Measurements from ENCODE around the gene C1QTNF1.
A peak's percentile ranks its signal among the peaks of the same experiment; 100 is the strongest.
"Not testable (repeated sequence)": the region's sequence is repeated elsewhere in the genome, so short reads cannot be mapped to it uniquely, and the experiment has no call there.

The C1QTNF1 gene

DNA sequence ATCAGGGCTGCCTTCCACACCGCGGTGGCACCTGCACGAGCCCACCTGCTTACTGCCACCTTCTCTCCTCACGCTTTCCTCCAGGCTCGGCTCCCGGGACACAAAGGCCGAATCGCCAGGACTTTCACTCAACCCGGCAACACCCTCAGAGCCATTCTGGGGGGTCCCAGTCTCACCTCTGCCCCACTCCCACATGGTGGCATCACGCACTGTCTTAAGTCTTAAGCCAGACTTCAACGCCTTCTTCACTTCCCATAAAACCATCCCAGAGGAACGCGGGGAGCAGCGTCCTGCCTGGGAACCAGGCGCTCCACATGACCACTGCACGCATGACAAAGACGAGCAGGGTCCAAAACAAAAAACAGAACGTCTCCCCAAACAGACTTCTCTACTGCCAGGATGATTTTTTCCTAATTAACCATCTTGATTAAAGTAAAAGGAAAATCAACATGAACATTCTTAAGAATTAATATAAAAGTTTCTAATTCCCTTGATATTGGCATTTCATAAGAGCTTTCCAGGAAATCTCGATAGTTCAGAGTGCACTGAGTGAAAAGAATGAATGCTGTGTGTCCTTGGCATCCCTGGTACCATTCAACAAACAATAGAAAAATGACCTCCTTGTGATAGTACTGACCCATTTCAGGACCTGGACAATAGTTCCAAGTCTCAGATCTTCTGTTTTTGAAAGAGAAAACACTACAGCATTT is 17.0 kb upstream of the C1QTNF1 start:
- no peak for DNase-seq

GRCh38 chr17:79007504-79008381 is 16.2 kb upstream of the C1QTNF1 start:
- no peak for DNase-seq

GRCh38 chr17:79008666-79009387 is 15.1 kb upstream of the C1QTNF1 start:
- DNase-seq = no peak

DNA sequence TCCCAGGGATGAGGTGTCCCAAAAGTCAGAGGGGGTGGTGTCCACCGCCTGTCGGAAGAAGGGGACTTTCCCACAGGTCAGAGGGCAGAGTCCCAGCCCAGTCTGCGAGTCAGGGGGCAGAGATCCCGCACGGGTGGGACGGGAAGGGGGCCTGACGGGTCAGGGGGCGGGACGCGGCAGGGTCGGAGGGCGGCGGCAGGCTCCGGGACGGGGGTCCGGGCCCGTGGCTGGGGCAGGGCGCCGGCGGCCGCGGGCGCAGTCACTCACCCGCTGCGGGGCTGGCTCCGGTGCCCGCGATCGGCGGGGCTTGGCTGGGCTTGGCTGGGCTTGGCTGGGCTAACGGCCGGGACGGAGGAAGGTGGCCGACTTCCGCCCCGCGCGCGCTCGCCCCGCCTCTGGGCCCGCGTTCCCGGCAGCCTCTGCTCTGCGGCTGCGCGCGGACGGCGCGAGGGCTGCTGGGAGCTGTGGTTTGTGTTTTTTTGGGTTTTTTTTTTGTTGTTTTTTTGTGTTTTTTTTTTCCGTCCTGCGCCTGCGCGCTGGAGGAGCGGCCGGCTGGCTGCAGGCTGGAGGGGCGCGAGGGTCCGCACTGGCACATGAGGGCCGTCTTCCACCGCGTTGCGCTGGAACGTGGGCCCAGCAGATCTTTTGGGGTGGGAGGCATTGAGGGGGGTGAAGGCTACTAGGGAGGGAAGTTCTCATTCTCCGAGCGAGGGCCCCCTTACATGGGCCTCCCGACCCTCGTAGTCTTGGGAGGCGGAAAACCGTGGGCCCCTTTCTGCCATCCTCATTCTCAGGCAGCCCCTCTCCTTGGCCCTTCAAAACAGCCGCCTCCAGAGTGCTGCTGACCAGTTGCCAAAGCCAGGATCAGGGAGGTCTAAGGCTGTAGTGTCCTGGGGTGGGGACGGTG is 14.3 kb upstream of the C1QTNF1 start, which contains the start of gene CANT1:
Gene CANT1, minus strand, starts transcription at position 368 of the 907 bp plus-strand sequence. CDS start 12,142 bp downstream, outside the sequence.
- DNase-seq = peak; percentile 69 to 89 (median 74)

DNA sequence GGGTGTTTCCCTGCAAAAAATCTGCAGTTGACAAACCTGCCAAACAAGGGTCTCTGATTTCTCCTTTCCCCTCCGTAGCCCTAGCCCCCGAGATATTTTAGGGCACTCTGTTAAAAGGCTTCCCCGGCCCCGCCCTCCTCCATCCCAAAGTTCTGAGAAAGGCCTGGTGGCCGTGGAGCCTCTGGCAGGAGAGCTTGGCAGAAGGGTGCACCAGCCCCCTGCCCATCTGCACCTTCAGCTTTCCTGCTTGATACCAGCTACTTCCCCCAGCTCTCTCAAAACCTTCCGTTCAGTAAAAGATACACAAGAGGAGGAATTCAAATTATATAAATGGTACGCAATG is 13.7 kb upstream of the C1QTNF1 start:
- no peak for DNase-seq

GRCh38 chr17:79011451-79012147 is 12.4 kb upstream of the C1QTNF1 start:
- DNase-seq = no peak

DNA sequence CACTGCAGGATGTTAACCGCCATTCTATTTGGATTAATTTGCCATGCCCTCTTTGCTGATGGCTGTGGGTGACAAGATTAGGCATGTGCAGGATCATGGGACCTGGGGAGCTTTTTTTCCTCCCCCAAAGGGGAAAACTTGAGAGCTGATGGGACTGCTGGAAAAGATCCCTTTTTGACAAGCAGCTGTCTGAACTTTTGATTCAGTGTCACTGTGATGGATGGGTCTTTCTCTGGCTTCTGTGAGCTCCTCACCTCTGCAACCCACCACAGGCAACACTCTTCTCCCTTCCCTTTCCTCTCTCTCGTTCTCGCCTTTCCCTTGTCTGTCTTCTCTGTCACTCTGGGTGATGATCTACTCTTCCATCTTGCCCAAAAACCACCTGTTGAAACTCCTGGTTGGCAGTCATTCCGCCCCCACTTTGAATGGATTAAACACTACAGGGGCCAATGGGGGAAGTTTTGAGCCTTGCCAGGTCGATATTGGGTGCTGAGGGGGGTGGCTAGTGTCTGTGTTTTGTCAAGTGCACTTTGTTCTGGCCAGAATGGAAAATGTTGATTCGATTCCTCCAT is 11.3 kb upstream of the C1QTNF1 start:
- DNase-seq = no peak

DNA sequence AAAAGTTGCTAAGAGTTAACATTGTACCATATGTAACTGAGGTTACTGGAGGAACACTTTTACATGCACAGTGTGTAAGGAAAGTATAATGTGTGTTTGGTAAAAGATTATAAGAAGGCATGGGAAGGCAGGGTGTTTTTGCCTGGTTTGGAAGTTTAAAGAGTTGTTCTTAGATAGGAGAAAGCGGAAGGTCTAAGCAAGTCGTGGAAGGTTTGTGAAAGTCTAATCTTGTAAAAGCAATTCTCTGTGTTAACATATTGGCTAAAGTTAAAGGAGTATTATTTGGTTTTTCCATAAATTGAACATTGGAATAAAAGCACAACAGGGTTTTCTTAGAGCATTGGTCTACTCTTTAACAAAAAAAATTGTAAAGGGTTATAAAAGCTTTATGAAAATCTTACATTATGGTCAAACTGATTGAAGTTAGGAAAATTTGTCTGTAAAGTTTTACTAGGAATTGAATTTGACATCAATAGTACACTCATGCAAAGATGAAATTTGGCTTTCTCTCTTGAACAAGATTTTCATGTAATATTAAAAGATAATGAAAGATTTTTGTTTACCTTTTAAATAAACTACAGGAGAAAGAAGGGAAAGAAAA is 9.7 kb upstream of the C1QTNF1 start:
- no peak for DNase-seq

GRCh38 chr17:79017546-79018369 is 6.2 kb upstream of the C1QTNF1 start:
- DNase-seq = no peak

DNA sequence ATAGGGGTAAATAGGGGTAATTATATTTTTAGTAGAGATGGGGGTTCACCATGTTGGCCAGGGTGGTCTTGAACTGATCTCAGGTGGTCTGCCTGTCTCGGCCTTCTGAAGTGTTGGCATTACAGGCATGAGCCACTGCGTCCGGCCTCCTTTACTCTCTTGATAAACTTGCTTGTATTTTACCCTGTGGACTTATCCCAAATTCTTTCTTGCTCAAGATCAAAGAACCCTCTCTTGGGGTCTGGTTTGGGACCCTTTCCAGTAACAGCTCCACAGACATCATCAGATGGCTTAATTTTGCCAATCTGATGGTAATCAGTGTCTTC is 5.6 kb upstream of the C1QTNF1 start:
- DNase-seq = no peak

DNA sequence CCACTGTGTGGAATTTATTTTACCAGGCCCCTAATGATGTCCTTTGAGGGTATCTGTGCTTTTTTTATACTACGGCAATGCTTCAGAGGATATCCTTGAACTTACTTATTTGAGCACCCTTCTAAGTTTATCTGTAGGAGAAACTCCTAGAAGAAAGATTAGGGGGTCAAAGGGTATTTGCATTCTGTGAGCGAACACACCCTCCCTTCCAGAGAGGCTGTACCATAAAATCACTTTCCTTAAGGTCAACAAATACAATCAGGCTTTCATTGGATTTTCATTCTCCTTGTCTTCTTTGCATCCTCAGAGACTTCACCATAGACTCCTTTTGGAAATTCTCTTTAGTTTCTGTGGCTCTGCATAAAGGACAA is 4.7 kb upstream of the C1QTNF1 start:
- DNase-seq = no peak

DNA sequence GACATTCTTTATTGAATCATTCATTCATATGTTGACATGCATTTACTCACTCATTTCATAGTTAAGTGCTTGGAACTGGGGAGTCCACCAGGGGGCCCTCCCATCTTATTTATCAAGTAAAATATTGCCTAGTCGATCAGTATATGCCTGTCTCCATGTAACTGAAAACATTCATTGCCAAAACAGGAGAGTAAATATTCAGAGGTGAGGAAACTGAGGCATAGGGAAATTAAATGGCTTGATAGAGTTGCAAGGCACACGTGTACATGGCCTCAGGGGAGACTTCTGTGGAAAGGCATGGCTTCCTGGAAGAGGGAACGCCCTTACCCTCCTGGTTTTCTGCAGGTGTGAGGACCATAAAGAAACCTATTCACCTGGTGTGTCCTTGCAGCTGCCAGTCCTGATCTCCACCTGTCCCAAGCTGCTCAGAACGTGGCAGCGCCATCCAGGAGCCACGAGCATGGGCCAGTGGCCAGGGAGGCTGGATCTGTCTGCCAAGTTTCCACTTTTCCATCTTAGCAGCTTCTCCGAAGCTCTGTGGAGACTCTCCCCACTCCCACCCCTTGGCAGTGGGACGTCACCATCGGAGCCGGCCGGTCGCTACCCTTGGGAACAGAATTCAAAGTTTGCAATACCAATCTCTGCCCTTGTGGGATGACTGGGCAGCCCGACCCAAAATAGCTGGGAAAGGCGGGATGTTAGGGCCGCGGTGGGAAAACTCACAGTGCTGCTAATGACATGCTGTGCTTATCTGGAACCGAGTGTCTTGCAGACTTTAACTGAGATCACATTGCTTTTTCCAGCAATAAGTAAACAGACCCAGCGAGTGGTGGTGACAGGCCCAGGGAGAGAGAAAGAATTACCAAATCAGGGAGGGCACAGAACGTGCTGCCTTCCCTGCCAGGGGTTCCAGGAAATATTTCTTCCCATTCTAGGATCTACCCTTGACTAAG is 4.1 kb upstream of the C1QTNF1 start:
- DNase-seq = peak in 5 of 6 experiments; percentile 5 to 57 (median 37)

DNA sequence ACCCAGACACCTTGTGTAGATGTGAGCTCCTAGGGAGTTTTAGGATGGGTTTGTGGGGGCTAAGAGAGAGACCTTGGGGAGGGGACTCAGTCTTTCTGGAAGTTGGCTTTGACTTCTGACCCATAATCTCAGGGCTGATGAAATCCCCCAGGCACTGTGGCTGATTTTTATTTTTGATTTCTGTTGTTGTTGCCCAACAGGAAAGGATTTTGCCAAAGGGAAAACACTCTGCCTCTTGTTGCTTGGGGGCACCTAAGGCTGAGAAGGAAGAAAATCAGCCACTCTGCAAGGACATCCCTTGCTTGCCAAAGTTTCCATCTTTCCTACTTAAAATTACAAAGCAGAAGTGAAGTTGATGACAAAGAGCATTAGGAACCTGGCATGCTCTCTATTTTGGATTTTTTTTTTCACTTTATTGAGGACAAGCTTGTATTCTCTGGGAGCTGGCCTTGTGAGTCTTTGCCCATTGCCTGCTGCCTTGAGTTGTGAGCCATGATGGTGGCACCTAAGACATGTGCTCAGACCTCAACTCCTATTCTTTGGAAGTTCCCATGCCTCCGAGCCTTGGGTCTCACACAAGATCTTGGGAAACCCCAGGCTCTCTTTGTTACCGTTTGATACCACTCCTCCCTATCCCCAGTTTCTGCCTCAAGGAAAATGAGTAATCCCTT is 3.2 kb upstream of the C1QTNF1 start:
- DNase-seq = no peak

DNA sequence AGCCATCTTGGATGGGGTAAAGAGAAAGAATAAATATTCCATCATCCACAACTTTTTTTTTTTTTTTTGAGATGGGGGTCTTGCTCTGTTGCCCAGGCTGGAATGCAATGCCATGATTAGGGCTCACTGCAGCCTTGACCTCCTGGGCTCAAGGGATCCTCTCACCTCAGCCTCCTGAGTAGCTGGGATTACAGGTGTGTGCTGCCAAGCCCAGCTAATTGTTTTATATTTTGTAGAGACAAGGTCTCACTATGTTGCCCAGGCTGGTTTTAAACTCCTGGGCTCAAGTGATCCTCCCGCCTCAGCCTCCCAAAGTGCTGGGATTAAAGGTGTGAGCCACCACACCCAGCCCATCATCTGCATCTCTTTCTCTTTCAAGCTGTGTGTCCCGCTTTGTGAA is 2.0 kb upstream of the C1QTNF1 start:
- not testable (repeated sequence) for DNase-seq

DNA sequence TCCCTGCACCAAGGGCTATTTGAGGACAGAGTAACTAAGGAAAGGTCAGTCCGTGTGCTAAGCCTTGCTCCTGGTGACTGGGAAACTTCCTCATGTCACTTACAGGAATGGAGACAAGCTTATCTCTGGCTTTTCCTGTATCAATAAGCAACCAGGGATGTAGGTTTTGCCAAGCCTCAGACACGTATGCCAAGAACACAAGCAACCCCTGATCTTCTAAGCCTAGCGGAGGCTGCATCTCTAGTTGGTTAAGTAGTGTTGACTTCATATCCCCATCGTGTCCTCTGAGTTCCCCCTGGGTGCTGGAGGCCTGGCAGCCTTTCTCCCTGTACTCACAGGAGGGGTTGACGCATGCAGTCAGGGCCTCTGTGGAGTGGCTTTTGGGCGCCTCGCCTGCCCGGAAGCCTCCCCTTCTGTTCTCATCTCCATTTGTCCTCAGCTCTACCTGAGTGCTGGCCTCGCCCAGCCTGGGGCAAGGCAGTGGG is 1.4 kb upstream of the C1QTNF1 start:
- no peak for DNase-seq

- no peak for DNase-seq
Measured at GRCh38 chr17:79023180-79023705, 726 bp upstream of the C1QTNF1 start.

GRCh38 chr17:79024901-79025737 is 1.1 kb downstream of the C1QTNF1 start:
- DNase-seq = no peak
